HG03060 (cell line): Measurements from ENCODE around the gene THRB.
"Not testable (repeated sequence)": the region's sequence is repeated elsewhere in the genome, so short reads cannot be mapped to it uniquely, and the experiment has no call there.

Experiments
- ATAC-seq: cut with Tn5 transposase; IDR thresholded peaks from one replicate; pipeline ENCODE4 v1.9.1; 2021; ENCODE audit warnings: low read depth, moderate number of reproducible peaks; ENCODE audit not compliant: unreplicated experiment

Gene THRB

GRCh38 chr3:24454856-24455255 is 39.8 kb downstream of the THRB start:
- ATAC-seq = no peak

- no peak for ATAC-seq
These were observed 40.3 kb downstream of the THRB start for GRCh38 chr3:24454393-24454792.

GRCh38 chr3:24451461-24452099 is 43.1 kb downstream of the THRB start:
- ATAC-seq = no peak

GRCh38 chr3:24450160-24450907 is 44.3 kb downstream of the THRB start:
- no peak for ATAC-seq

GRCh38 chr3:24447836-24448235 is 46.8 kb downstream of the THRB start:
- no peak for ATAC-seq

GRCh38 chr3:24446032-24446431 is 48.6 kb downstream of the THRB start:
- ATAC-seq = no peak

- ATAC-seq = no peak
These were observed 51.2 kb downstream of the THRB start for GRCh38 chr3:24443476-24443875.

- no peak for ATAC-seq
These were observed 53.7 kb downstream of the THRB start for GRCh38 chr3:24440760-24441464.

GRCh38 chr3:24439021-24439420 is 55.6 kb downstream of the THRB start:
- ATAC-seq = no peak

GRCh38 chr3:24437326-24437725 is 57.3 kb downstream of the THRB start:
- no peak for ATAC-seq

GRCh38 chr3:24435584-24435983 is 59.1 kb downstream of the THRB start:
- ATAC-seq = no peak

GRCh38 chr3:24434651-24435050 is 60.0 kb downstream of the THRB start:
- no peak for ATAC-seq

- ATAC-seq = no peak
These were observed 60.6 kb downstream of the THRB start for GRCh38 chr3:24433838-24434591.

GRCh38 chr3:24432989-24433388 is 61.7 kb downstream of the THRB start:
- ATAC-seq = no peak

- ATAC-seq = no peak
These were observed 66.2 kb downstream of the THRB start for GRCh38 chr3:24428481-24428880.

- no peak for ATAC-seq
These were observed 67.8 kb downstream of the THRB start for GRCh38 chr3:24426896-24427295.

- not testable (repeated sequence) for ATAC-seq
These were observed 73.8 kb downstream of the THRB start for GRCh38 chr3:24420829-24421228.

- no peak for ATAC-seq
These were observed 74.4 kb downstream of the THRB start for GRCh38 chr3:24420224-24420623.

GRCh38 chr3:24419067-24419791 is 75.4 kb downstream of the THRB start:
- ATAC-seq = no peak

- no peak for ATAC-seq
These were observed 76.9 kb downstream of the THRB start for GRCh38 chr3:24417730-24418129.
